ENCODE measurements around the gene DUSP10.

Gene DUSP10

DNA sequence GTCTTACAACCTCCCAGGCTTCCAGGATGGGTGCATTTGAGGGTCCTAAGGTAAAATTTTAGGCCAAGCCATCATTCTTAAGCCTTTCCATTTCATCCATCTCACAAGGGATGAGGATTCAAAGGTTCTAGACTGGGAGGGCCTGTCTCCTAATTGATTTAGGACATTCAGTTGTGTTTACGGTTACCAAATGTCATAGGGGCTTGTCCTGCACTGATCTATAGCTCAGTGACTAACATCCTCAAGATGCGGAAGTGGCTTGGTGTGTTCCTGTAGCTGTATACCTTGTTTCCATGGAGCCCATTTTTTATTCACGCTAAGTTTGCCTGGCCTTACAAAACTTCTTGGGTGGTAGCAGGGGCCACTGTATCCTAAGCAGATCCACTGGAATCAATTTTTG is 52.8 kb downstream of the DUSP10 start:
- DNase-seq, result no peak

DNA sequence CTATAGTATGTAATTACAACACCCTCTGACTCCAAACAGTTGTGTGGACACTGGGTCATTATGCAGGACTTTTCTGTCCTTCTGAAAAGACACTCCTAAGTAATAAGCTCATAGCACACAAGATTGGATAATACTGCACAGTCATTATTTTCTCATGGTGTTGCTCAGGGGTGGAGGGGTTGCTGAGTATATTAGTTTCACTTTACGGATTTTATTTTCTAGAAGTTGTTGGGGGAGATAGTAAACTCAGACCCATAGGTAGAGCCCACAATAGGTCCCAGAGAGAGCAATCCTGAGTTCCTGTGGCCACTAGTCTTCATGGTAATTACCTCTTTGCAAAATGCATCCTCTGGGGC is 53.4 kb downstream of the DUSP10 start:
- no peak for DNase-seq

DNA sequence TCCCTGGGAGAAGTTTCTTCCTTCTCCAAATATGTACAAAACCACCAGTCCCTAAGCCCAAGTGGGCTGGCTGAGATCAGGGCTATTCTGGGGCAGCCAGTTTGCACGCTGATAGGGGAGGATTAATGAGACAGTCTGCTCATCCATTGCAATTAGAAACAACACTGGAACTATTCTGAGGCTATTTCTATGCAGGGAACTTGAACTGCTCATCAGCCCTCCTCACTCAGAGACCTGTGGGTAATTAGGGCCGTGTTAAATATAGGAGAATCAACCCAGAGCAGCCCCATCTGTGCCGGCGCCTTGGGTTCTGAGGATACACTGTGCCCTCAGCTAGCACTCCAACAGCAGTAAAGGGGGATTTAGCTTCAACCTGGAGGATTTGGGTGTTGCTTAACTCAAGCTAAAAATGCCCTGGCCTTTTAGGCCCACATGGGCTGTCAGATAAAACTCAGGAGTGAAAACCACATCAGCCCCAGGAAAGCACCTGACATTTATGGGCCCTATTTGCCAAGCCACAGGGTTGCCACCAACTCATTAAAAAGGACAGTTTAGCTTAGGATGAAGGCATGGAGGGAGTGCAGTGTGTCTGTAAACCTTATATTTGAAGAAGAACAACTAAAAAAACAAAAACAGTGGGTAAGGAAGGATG is 53.9 kb downstream of the DUSP10 start:
- no peak for DNase-seq

GRCh38 chr1:221683681-221684080 is 58.2 kb downstream of the DUSP10 start:
- no peak for DNase-seq

DNA sequence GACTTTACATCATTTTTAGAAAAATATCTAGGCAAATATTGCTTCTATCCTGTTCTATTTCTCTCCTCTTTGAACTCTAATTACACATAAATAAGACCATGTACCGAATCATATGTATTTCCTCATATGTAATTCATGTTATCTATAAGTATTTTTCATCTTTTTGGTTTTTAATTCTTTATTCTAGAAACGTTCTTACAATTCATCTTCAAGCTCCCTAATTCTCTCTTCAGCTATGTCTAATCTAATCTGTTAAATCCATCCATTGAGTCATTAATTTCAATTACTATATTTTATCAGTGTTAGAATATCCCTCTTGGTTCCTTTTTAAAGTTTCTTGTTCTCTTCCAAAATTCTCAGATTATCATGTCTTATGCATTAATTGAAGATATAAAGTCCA is 61.8 kb downstream of the DUSP10 start:
- no peak for DNase-seq

- no peak for DNase-seq
These were observed 63.9 kb downstream of the DUSP10 start for GRCh38 chr1:221678014-221678413.

DNA sequence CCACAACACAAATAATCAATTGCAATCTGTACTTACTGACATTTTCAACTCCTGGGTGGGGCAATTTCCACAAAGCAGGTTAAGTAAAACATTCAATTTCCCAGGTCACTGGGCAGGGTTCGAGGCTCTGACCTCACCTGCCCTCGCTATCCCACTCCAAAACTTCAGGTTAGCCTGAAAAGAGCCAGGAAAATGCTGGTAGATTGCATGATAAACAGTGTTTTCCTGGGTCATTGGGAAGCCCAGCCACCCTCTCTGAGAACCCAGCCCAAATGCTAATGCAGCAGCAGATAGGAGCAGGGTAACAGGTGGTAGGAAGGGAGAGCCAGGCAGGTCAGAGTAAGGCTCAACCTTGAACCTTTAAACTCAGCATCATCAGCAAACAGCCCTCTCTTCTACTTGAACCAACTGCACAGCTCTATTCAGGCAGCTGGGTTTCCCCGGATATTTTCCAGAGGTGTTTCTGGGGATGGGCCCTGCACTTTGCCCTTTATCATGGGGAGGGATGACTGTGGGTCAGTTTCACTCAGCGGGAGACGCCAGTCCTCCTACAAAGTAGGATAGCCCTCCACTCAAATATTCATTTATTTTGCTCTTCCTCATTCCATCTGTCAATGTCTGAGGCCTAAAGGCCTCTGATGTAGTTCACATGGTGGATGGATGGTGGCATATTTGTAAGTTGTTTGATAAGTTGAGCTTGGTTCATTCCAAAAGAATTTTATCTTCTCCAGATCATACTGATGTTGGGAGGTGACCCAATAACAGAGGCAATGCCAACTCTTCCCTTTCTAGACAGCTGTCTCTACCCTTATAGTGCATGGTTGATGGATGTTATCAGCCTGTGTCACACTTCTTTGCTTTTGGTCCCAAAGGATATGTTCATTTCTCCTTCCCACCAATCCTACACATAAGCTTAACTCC is 65.7 kb downstream of the DUSP10 start:
- no peak for DNase-seq

DNA sequence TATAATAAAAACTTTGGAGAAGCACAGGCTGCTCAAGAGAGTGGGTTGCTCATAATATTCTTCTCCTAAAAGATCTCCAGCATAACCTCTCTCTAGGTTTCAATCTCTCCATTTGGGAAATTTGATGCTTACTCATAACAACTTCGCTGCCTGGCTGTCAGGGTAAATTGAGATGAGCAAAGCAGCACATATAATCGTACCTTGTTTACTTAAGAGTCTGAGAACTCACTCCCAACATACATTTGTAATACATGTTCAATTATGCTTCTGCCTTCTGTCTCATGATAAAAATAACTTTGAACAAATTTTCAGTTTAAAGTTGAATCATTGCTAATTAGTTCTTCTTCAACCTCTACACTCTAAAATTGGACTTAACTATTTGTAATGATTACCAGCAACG is 68.9 kb downstream of the DUSP10 start:
- no peak for DNase-seq

DNA sequence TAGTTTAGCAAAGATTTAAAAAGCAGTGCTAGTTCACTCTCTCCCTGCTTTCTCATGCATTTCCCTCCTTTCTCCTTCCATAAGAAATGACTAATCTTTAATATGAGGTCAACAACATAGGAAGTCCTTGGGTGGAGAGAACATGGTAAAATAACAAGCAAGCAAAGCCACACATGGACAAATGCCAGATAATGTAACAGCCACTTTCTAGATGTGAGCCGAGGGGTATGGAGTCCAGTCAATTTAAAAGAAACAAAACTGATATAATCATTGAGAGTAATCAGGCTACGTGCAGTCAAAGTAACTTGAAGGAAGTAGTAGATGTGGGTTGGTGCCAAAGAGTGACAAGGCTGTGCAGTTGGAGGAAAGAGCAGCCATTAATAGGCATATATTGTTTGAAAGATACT is 69.6 kb downstream of the DUSP10 start:
- no peak for DNase-seq

DNA sequence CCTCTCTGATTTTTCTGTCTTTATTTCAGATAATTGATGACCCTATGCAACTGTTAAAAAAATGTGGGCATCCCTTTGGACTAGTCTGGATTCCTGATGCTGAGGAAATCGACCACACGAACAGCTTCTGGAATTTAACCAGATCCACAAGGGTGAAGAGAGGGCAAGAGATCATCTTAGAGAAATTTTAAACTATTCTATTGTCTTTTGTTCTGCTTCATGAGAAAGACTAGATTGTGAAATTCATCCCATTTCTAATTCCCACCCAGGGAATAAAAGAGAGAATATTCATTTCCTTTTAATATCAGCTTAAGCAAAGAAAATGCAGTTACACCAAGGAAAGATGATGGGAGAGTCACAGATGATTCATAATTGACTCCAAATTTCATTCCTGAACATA is 71.8 kb downstream of the DUSP10 start:
- no peak for DNase-seq

- no peak for DNase-seq
These were observed 72.4 kb downstream of the DUSP10 start for GRCh38 chr1:221669441-221669840.

GRCh38 chr1:221667504-221667903 is 74.4 kb downstream of the DUSP10 start:
- no peak for DNase-seq

DNA sequence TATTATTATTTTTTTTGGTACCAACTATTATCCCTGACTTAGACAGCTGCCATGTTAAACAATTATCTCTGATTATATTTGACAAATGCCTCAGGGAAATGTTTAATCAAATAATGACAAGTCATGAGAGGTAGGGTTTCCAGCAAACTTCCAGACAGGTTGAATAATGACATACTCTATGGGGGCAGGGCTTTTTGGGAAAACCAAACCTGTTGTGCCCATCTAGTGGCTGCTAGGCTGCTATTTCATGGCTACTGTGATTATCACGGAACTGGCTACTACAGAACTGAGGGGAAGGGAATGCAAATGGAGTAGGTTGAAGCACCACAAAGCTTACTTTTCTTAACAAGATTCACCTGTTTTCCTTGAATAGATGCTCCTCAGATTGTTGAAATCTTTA is 77.6 kb downstream of the DUSP10 start:
- no peak for DNase-seq

GRCh38 chr1:221663321-221663720 is 78.6 kb downstream of the DUSP10 start:
- no peak for DNase-seq

DNA sequence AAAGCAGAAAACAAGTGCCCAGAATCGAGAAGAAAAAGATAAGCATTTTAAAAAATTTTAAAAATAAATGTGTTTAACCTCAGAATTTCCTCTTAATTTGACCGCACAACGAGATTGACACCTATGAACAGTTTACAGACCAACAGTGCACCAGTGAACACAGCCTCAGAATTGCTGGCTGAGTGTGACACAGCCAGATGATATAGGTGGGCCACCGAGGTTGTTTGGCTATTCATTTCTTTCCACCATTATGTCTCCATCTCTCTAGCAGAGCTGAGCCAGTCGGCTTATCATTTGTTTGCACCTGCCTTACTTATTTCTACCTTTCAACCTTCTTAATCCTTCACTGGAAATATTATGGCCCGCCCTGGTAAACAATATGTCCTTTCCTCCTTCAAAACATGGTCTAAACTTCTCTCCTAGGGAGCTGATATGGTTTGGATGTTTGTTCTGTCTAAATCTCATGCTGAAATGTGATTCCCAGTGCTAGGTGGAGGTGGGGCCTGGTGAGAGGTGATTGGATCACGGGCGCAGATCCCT is 86.1 kb downstream of the DUSP10 start:
- no peak for DNase-seq

Measured in CD4-positive, alpha-beta T cell treated with Interleukin-17A for 4 hours (primary cell).